B cell (primary cell): Measurements from ENCODE around the gene MYH10. TPM values are rescaled to one million over a fixed set of nuclear protein-coding genes. Genes with fewer than 3 reads are reported as not detected.

Experiments used
- ATAC-seq: fragments of 200-7000 bp; cut with Tn5 transposase; one replicate; pipeline ENCODE4 v1.10.0; 2021; ENCODE audit warnings: low read depth, mild to moderate bottlenecking, moderate number of reproducible peaks, moderate library complexity
- CTCF ChIA-PET: fragments of 350-600 bp; sonication (Branson Sonifier 250); formaldehyde crosslinking; loops from one replicate; lab custom pipeline; 2021; ENCODE audit warnings: antibody characterized with exemption, inconsistent platforms; lab: Charles Lee
- POLR2A ChIA-PET: fragments of 350-600 bp; sonication (Branson Sonifier 250); formaldehyde crosslinking; loops from one replicate; lab custom pipeline; 2021; ENCODE audit warnings: antibody characterized with exemption; lab: Charles Lee
- DNase-seq: peaks from one replicate; pipeline ENCODE4 v3.0.0; 2013
- H2AFZ ChIP-seq: 2 replicates; pipeline ENCODE4 v1.6.1; 2012; ENCODE audit warnings: mild to moderate bottlenecking, low read depth, low read length; ENCODE audit not compliant: insufficient read depth, poor library complexity, severe bottlenecking
- H3K27ac ChIP-seq, 2 donors: 1 replicate in 1 of 2; 2 replicates in 1 of 2; pipeline ENCODE4 v1.5.1; 2012 to 2013; ENCODE audit warnings: low read length in 2 of 2, mild to moderate bottlenecking in 2 of 2, moderate library complexity in 1 of 2
- H3K27me3 ChIP-seq, 4 experiments: fragments of 200-600 bp in 1 of 4; sonication (generic) in 1 of 4; replicated peaks in 1 of 4; 1 replicate in 2 of 4; 2 replicates in 2 of 4; pipeline versions ENCODE4 v1.6.1 to v1.7.0; 2013 to 2016; ENCODE audit warnings: low read length in 3 of 4, mild to moderate bottlenecking in 2 of 4, mixed read lengths in 1 of 4, moderate library complexity in 1 of 4; ENCODE audit not compliant: insufficient read depth in 4 of 4, control insufficient read depth in 3 of 4; ENCODE audit errors: control extremely low read depth in 1 of 4
- H3K36me3 ChIP-seq, 2 experiments: replicated peaks in 1 of 2; 1 replicate in 1 of 2; 2 replicates in 1 of 2; pipeline versions ENCODE4 v1.6.1 to v1.7.1; 2013; ENCODE audit warnings: low read length in 1 of 2; ENCODE audit not compliant: insufficient read depth in 2 of 2, control insufficient read depth in 1 of 2; ENCODE audit errors: control extremely low read depth in 1 of 2, extremely low read depth in 1 of 2
- H3K4me1 ChIP-seq, 2 donors: fragments of 200-600 bp in 1 of 2; sonication (generic) in 1 of 2; 1 replicate in 1 of 2; 2 replicates in 1 of 2; pipeline versions ENCODE4 v1.5.1 to v1.6.1; 2013 to 2017; ENCODE audit warnings: low read length in 2 of 2; ENCODE audit not compliant: control insufficient read depth in 2 of 2, insufficient read depth in 2 of 2
- H3K4me2 ChIP-seq: replicated peaks from 2 replicates; pipeline ENCODE3; 2012; ENCODE audit warnings: mild to moderate bottlenecking, low read depth, low read length; ENCODE audit not compliant: poor library complexity, severe bottlenecking
- H3K4me3 ChIP-seq, 5 experiments: fragments of 200-600 bp in 1 of 5; sonication (generic) in 1 of 5; 1 replicate in 3 of 5; 2 replicates in 2 of 5; pipeline versions ENCODE4 v1.5.1 to v1.7.0; 2011 to 2016; ENCODE audit warnings: low read length in 4 of 5, mild to moderate bottlenecking in 4 of 5, low read depth in 2 of 5, control low read depth in 1 of 5, moderate library complexity in 1 of 5; ENCODE audit not compliant: insufficient read depth in 1 of 5; ENCODE audit errors: control extremely low read depth in 1 of 5, extremely low read depth in 1 of 5
- H3K79me2 ChIP-seq: fragments of 200-600 bp; sonication (generic); one replicate; pipeline ENCODE4 v1.6.0; 2016; ENCODE audit warnings: low read length; ENCODE audit not compliant: control insufficient read depth, insufficient read depth
- H3K9ac ChIP-seq: fragments of 200-600 bp; sonication (generic); 2 replicates; pipeline ENCODE4 v1.6.1; 2017; ENCODE audit warnings: mild to moderate bottlenecking, low read length, moderate library complexity
- H3K9me3 ChIP-seq, 3 donors: one replicate each; pipeline versions ENCODE4 v1.6.1 to v1.7.1; 2013; ENCODE audit warnings: low read length in 2 of 3; ENCODE audit not compliant: control insufficient read depth in 2 of 3, insufficient read depth in 1 of 3; ENCODE audit errors: control extremely low read depth in 1 of 3
- H4K20me1 ChIP-seq: 2 replicates; pipeline ENCODE4 v1.6.0; 2012; ENCODE audit warnings: mild to moderate bottlenecking, low read length; ENCODE audit not compliant: insufficient read depth, control insufficient read depth, poor library complexity, severe bottlenecking
- H3K27ac Mint-ChIP-seq: one replicate; pipeline ENCODE4 v1.8.0; 2021; ENCODE audit warnings: mixed read lengths
- H3K27me3 Mint-ChIP-seq: one replicate; pipeline ENCODE4 v1.8.0; 2021; ENCODE audit warnings: mixed read lengths
- H3K4me1 Mint-ChIP-seq: one replicate; pipeline ENCODE4 v1.8.0; 2021; ENCODE audit warnings: mixed read lengths
- H3K4me3 Mint-ChIP-seq: one replicate; pipeline ENCODE4 v1.8.0; 2021; ENCODE audit warnings: mixed read lengths
- H3K9me3 Mint-ChIP-seq: one replicate; pipeline ENCODE4 v1.8.0; 2022; ENCODE audit warnings: mixed read lengths; ENCODE audit not compliant: insufficient read depth
- EZH2 ChIP-seq: IDR thresholded peaks from 2 replicates; pipeline ENCODE4 v1.6.1; 2012; ENCODE audit warnings: borderline replicate concordance, low read depth, mild to moderate bottlenecking, moderate library complexity, low read length; ENCODE audit not compliant: insufficient read depth, poor library complexity, severe bottlenecking
- WGBS: methylation state at CpG from one replicate; pipeline ENCODE4 v1.1.5; 2013; ENCODE audit warnings: missing lambda C conversion rate; ENCODE audit not compliant: insufficient coverage; 5-methylcytosine and 5-hydroxymethylcytosine counted together
- intact Hi-C: fragments of 100-400 bp; cut with micrococcal nuclease; formaldehyde crosslinking; loops from one replicate; pipeline ENCODE4 v1.10.0; 2022
- polyA plus RNA-seq: library from polyadenylated mRNA; depleted of rRNA; stranded (reverse); fragments of >200 nt; gene quantifications from 2 replicates; pipeline ENCODE4 v1.2.3, GENCODE V29; 2012
- total RNA-seq, 2 donors: library from RNA; stranded (reverse); fragments of 120-200 nt in 1 of 2; gene quantifications; 1 replicate in 1 of 2; 2 replicates in 1 of 2; pipeline versions ENCODE4 v1.2.3 to v1.2.4, GENCODE V29; 2013 to 2022
- TF ChIP-seq, protein P1 (sequence below): fragments of 200-600 bp; IDR thresholded peaks from one replicate; pipeline ENCODE4 v1.8.0; 2022; ENCODE audit warnings: antibody characterized with exemption, mild to moderate bottlenecking

Gene MYH10
- total and polyA plus RNA-seq, 2 donors (not counting 1 experiment from before 2014, with no cell fraction given) = 0.04 to 1.7 TPM

DNA sequence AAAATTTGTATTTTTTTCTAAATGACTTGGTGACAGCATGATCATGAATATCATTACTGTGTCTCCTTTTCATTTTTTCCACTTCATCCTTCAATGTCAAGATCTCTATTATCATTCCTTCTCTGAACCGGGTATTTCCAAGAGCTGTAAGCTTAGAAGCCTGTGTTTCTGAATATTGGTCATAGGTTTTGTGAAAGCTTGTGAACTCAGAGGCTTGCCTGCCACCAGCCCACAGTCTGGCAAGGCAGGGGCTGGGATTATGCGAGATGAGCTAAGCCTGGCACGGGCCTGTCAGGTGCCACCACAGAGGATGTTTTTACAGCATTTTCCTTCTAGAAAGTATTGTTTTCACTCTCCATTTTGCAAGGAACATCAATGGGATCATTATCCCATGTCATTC lies 92.8 kb downstream of the MYH10 start:
- no peak overlapping the region for H3K4me2 ChIP-seq
- H3K79me2 ChIP-seq = no peaks in the 10 kb centered on the region
- H3K4me3 ChIP-seq = no peak overlapping the region
- H3K27ac Mint-ChIP-seq = no peak overlapping the region
- H3K4me1 Mint-ChIP-seq = no peaks in the 10 kb centered on the region
- no peaks in the 10 kb centered on the region for H3K9me3 Mint-ChIP-seq
- H3K27ac ChIP-seq = no peak overlapping the region
- intact Hi-C loops = no loop called here
- H4K20me1 ChIP-seq = no peaks in the 10 kb centered on the region
- ChIA-PET CTCF (no interaction called here), POLR2A (no interaction called here)
- H2AFZ ChIP-seq = no peak overlapping the region
- H3K9me3 ChIP-seq = no peaks in the 10 kb centered on the region
- no peak for ATAC-seq
- no peaks in the 10 kb centered on the region for H3K27me3 ChIP-seq
- H3K27me3 Mint-ChIP-seq = no peaks in the 10 kb centered on the region
- no peaks in the 10 kb centered on the region for H3K36me3 ChIP-seq
- TF ChIP-seq, protein P1, sequence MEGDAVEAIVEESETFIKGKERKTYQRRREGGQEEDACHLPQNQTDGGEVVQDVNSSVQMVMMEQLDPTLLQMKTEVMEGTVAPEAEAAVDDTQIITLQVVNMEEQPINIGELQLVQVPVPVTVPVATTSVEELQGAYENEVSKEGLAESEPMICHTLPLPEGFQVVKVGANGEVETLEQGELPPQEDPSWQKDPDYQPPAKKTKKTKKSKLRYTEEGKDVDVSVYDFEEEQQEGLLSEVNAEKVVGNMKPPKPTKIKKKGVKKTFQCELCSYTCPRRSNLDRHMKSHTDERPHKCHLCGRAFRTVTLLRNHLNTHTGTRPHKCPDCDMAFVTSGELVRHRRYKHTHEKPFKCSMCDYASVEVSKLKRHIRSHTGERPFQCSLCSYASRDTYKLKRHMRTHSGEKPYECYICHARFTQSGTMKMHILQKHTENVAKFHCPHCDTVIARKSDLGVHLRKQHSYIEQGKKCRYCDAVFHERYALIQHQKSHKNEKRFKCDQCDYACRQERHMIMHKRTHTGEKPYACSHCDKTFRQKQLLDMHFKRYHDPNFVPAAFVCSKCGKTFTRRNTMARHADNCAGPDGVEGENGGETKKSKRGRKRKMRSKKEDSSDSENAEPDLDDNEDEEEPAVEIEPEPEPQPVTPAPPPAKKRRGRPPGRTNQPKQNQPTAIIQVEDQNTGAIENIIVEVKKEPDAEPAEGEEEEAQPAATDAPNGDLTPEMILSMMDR = no peak
- no peak for TF ChIP-seq EZH2
- H3K4me3 Mint-ChIP-seq = no peak overlapping the region
- DNase-seq = no peak
- WGBS = 79% methylated on average over 2 of the region's 3 CpGs
- no peak overlapping the region for H3K9ac ChIP-seq
- H3K4me1 ChIP-seq = no peaks in the 10 kb centered on the region

DNA sequence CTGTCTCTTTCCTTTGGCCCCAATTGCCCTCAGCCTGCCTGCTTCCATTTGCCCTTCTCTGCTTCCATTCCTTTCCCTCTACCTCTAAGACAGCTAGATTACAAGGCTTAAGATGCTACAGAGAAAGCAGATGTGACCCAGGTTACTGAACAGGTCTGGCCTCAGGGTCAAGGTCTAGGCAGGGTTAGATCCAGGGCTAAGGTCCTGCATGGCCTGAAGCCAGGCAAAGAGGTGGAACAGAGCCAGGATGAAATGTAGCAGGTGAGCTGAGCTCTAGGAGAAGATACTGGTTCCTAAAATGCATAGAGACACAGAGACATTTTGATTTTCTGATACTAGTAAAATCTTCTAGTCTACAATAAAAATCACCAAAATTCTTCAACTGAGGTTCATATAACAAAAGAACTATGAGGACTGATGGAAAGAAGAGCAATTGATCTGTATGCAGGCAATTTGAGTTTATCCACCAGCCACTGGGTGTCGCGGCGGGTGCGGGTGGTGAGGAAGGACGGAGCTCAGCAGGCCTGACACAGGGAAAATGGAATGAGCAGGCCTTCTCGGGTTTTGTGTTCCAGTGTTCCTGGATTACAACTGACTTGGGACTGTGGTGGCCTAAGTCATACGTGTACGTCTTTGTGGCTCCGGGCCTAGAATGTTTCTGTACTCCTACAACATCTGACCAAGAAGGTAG lies 95.9 kb downstream of the MYH10 start:
- no peak for ATAC-seq
- no peak overlapping the region for H3K4me3 ChIP-seq
- H3K27me3 ChIP-seq = no peaks in the 10 kb centered on the region
- H3K4me2 ChIP-seq = no peak overlapping the region
- H3K27me3 Mint-ChIP-seq = no peaks in the 10 kb centered on the region
- ChIA-PET CTCF (interaction anchor here (1.4 kb wide), 1 partner anchor 125 kb away, joined by 3 read pairs; no protein-coding TSS in a partner anchor), POLR2A (no interaction called here)
- H3K4me1 ChIP-seq = no peaks in the 10 kb centered on the region
- no peaks in the 10 kb centered on the region for H3K79me2 ChIP-seq
- no peak overlapping the region for H3K4me3 Mint-ChIP-seq
- WGBS = 95% methylated on average over 7 of the region's 9 CpGs
- DNase-seq = no peak
- no peaks in the 10 kb centered on the region for H3K9me3 ChIP-seq
- no peaks in the 10 kb centered on the region for H3K9me3 Mint-ChIP-seq
- no peaks in the 10 kb centered on the region for H3K4me1 Mint-ChIP-seq
- no peak overlapping the region for H2AFZ ChIP-seq
- TF ChIP-seq EZH2 = no peak
- TF ChIP-seq, protein P1 = no peak
- intact Hi-C loops = no loop called here
- no peaks in the 10 kb centered on the region for H3K36me3 ChIP-seq
- no peak overlapping the region for H3K9ac ChIP-seq
- no peak overlapping the region for H3K27ac ChIP-seq
- no peak overlapping the region for H3K27ac Mint-ChIP-seq
- no peaks in the 10 kb centered on the region for H4K20me1 ChIP-seq
